ENCODE data around the gene CPSF7. TPM values are rescaled to one million over a fixed set of nuclear protein-coding genes. Genes with fewer than 3 reads are reported as not detected.
"Not testable (repeated sequence)": the region's sequence is repeated elsewhere in the genome, so short reads cannot be mapped to it uniquely, and the experiment has no call there.

CPSF7 gene
- total RNA-seq, 1 donor from 2014 or later: 63.2 TPM

DNA sequence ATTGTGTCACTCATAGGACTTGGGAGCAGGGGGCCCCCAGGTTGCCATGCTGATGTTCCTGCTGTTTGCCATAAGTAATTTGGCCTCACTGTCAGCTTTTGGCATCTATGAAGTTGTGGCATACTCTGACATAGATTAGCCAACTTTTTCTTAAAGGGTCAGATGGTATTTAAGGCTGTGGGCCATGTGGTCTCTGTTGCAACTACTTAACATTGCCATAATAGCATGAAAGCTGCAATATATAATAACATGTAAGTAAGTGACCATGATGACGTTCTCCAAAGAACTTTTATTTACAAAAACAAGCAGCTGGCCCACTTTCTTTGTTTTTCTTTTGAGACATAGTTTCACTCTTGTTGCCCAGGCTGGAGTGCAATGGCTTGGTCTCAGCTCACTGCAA lies 39.6 kb downstream of the CPSF7 start:
- Mint-ChIP-seq H3K4me3 (ENCODE audit: unreplicated experiment) (no peak overlapping the region), H3K4me1 (ENCODE audit: low read depth, unreplicated experiment) (peaks cover 4% of the 10 kb centered on the region), H3K27ac (ENCODE audit: unreplicated experiment) (no peak overlapping the region), H3K9me3 (ENCODE audit: unreplicated experiment) (peaks cover 9% of the 10 kb centered on the region), H3K27me3 (ENCODE audit: low read depth, unreplicated experiment) (peaks cover 7% of the 10 kb centered on the region), H3K36me3 (ENCODE audit: low read depth, unreplicated experiment) (peaks cover 6% of the 10 kb centered on the region)
- Histone ChIP-seq H3K79me2 (ENCODE audit: insufficient read depth, low read length) (peaks cover 7% of the 10 kb centered on the region), H3K27ac (ENCODE audit: low read depth, low read length) (no peak overlapping the region), H3K4me3 (ENCODE audit: insufficient read depth, low read depth, low read length) (no peak overlapping the region), H3K27me3 (ENCODE audit: insufficient read depth, low read length) (no peaks in the 10 kb centered on the region), H3K36me3 (ENCODE audit: insufficient read depth, low read length) (peaks cover 3% of the 10 kb centered on the region), H2AFZ (ENCODE audit: low read depth, low read length) (no peak overlapping the region), H3K9ac (ENCODE audit: low read length) (no peak overlapping the region), H3K4me2 (ENCODE audit: low read length) (no peak overlapping the region), H3K9me3 (ENCODE audit: insufficient read depth, low read depth, low read length) (no peaks in the 10 kb centered on the region), H3K4me1 (ENCODE audit: insufficient read depth, low read length) (peaks cover 5% of the 10 kb centered on the region), H4K20me1 (ENCODE audit: insufficient read depth, low read length) (no peaks in the 10 kb centered on the region)
- DNase-seq (ENCODE audit: low read depth) (no peak), FAIRE-seq (no peak)
- TF ChIP-seq, protein P1, sequence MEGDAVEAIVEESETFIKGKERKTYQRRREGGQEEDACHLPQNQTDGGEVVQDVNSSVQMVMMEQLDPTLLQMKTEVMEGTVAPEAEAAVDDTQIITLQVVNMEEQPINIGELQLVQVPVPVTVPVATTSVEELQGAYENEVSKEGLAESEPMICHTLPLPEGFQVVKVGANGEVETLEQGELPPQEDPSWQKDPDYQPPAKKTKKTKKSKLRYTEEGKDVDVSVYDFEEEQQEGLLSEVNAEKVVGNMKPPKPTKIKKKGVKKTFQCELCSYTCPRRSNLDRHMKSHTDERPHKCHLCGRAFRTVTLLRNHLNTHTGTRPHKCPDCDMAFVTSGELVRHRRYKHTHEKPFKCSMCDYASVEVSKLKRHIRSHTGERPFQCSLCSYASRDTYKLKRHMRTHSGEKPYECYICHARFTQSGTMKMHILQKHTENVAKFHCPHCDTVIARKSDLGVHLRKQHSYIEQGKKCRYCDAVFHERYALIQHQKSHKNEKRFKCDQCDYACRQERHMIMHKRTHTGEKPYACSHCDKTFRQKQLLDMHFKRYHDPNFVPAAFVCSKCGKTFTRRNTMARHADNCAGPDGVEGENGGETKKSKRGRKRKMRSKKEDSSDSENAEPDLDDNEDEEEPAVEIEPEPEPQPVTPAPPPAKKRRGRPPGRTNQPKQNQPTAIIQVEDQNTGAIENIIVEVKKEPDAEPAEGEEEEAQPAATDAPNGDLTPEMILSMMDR (IDR thresholded peaks at IDR 0.05; ENCODE audit: insufficient read depth, low read depth, low read length): no peak
- no peak for TF ChIP-seq EZH2 (IDR thresholded peaks at IDR 0.05; ENCODE audit: insufficient read depth, low read length)

DNA sequence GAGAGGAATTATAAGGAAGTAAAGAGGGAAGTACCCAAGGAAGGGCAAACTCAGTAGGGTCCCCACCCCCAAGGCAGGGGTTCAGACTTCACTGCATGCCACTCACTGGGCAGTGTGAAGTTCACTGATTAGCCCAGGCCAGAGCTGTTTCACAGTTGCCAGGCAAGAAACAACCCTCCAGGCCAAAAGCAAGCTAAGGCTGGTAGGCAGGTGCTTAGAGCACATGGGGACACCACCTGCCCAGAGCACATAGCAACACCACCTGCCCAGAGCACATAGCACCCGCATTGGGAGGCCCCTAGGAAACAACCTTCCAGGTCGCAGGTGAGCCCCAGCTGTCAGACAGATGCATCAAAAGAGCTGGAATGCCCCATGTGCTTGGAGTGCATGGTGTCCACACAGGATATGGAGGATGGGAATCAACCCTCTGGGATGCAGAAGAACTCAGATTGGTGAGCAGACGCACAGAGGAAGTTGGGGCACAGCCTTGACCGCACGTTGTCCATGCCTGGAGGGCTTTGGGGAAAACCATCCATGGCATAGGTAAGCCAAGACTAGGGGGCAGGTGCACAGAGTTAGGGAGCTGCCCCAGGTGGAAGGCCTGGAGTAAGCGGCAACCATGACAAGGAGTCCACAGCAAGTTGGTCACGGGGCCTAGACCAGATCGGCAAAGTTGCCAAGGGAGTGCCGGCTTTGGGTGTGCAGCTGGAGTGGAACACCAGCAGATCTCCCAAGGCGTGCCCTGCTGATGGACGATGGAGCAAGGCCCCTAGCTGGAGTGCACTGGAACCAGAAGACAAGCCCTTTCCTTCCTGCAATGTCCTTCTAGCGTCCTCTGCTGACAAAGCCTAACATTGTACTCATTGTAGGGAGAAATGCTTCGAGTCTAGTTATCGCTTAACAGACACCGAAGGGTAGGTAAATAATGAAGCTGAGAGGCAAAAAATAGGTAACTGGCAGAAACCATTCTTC lies 45.2 kb downstream of the CPSF7 start:
- Mint-ChIP-seq H3K9me3 (ENCODE audit: unreplicated experiment) (peaks cover 4% of the 10 kb centered on the region), H3K4me3 (ENCODE audit: unreplicated experiment) (no peak overlapping the region), H3K27ac (ENCODE audit: unreplicated experiment) (no peak overlapping the region), H3K27me3 (ENCODE audit: low read depth, unreplicated experiment) (peaks cover 5% of the 10 kb centered on the region), H3K36me3 (ENCODE audit: low read depth, unreplicated experiment) (no peaks in the 10 kb centered on the region), H3K4me1 (ENCODE audit: low read depth, unreplicated experiment) (peaks cover 3% of the 10 kb centered on the region)
- FAIRE-seq (no peak), DNase-seq (ENCODE audit: low read depth) (no peak)
- Histone ChIP-seq H3K4me1 (ENCODE audit: insufficient read depth, low read length) (no peaks in the 10 kb centered on the region), H3K79me2 (ENCODE audit: insufficient read depth, low read length) (no peaks in the 10 kb centered on the region), H3K4me3 (ENCODE audit: insufficient read depth, low read depth, low read length) (no peak overlapping the region), H3K4me2 (ENCODE audit: low read length) (no peak overlapping the region), H3K9me3 (ENCODE audit: insufficient read depth, low read depth, low read length) (no peaks in the 10 kb centered on the region), H3K36me3 (ENCODE audit: insufficient read depth, low read length) (no peaks in the 10 kb centered on the region), H3K9ac (ENCODE audit: low read length) (no peak overlapping the region), H2AFZ (ENCODE audit: low read depth, low read length) (no peak overlapping the region), H3K27me3 (ENCODE audit: insufficient read depth, low read length) (no peaks in the 10 kb centered on the region), H4K20me1 (ENCODE audit: insufficient read depth, low read length) (no peaks in the 10 kb centered on the region), H3K27ac (ENCODE audit: low read depth, low read length) (no peak overlapping the region)
- no peak for TF ChIP-seq EZH2 (IDR thresholded peaks at IDR 0.05; ENCODE audit: insufficient read depth, low read length)
- TF ChIP-seq, protein P1 (IDR thresholded peaks at IDR 0.05; ENCODE audit: insufficient read depth, low read depth, low read length): peak; percentile 37

DNA sequence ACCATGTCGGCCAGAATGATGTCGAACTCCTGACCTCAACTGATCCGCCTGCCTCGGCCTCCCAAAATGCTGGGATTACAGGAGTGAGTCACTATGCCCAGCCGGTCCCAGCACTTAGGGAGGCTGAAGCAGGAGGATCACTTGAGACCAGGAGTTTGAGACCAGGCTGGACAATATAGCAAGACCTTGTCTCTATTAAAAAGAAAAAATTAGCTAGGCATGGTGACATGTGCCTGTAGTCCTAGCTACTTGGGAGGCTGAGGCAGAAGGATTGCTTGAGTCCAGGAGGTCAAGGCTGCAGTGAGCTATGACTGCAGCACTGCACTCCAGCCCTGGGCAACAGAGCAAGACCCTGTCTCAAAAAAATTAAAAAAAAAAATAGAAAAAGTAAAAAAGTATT lies 45.9 kb downstream of the CPSF7 start:
- not testable (repeated sequence) for H3K79me2 ChIP-seq (ENCODE audit: insufficient read depth, low read length); H3K27me3 ChIP-seq (ENCODE audit: insufficient read depth, low read length); H2AFZ ChIP-seq (ENCODE audit: low read depth, low read length); H3K9ac ChIP-seq (ENCODE audit: low read length); H3K4me3 Mint-ChIP-seq (ENCODE audit: unreplicated experiment); H3K9me3 ChIP-seq (ENCODE audit: insufficient read depth, low read depth, low read length); H3K27ac Mint-ChIP-seq (ENCODE audit: unreplicated experiment); H3K36me3 Mint-ChIP-seq (ENCODE audit: low read depth, unreplicated experiment); H3K4me3 ChIP-seq (ENCODE audit: insufficient read depth, low read depth, low read length); H3K36me3 ChIP-seq (ENCODE audit: insufficient read depth, low read length); H3K27me3 Mint-ChIP-seq (ENCODE audit: low read depth, unreplicated experiment); H3K4me1 ChIP-seq (ENCODE audit: insufficient read depth, low read length); H3K27ac ChIP-seq (ENCODE audit: low read depth, low read length); H3K4me1 Mint-ChIP-seq (ENCODE audit: low read depth, unreplicated experiment); FAIRE-seq; DNase-seq (ENCODE audit: low read depth); H3K9me3 Mint-ChIP-seq (ENCODE audit: unreplicated experiment); H3K4me2 ChIP-seq (ENCODE audit: low read length); H4K20me1 ChIP-seq (ENCODE audit: insufficient read depth, low read length)

Data from astrocyte (in vitro differentiated cells and primary cell).